Tibial nerve (tissue), 4 donors: Measurements from ENCODE around the gene TMEM269. TPM values are rescaled to one million over a fixed set of nuclear protein-coding genes. Genes with fewer than 3 reads are reported as not detected.
"Not testable (repeated sequence)": the region's sequence is repeated elsewhere in the genome, so short reads cannot be mapped to it uniquely, and the experiment has no call there.

Source experiments
- DNase-seq, 2 donors: peaks; one replicate each; pipeline ENCODE4 v3.0.0-alpha.2; 2019; ENCODE audit warnings: low spot score in 2 of 2
- H3K27ac ChIP-seq, 4 donors: fragments of 200-600 bp; sonication (generic) in 3 of 4; one replicate each; pipeline ENCODE4 v1.5.1; 2017 to 2019; ENCODE audit warnings: mild to moderate bottlenecking in 1 of 4
- H3K27me3 ChIP-seq, 2 donors: fragments of 200-600 bp; sonication (generic) in 1 of 2; one replicate each; pipeline versions ENCODE4 v1.5.1 to v1.6.0; 2017 to 2019
- H3K36me3 ChIP-seq, 3 donors: fragments of 200-600 bp; sonication (generic); one replicate each; pipeline ENCODE4 v1.5.1; 2018 to 2019
- H3K4me1 ChIP-seq, 4 donors: fragments of 200-600 bp; sonication (generic) in 3 of 4; one replicate each; pipeline ENCODE4 v1.5.1; 2017 to 2019
- H3K4me3 ChIP-seq, 4 donors: fragments of 200-600 bp; sonication (generic) in 3 of 4; one replicate each; pipeline ENCODE4 v1.5.1; 2017 to 2019; ENCODE audit warnings: mild to moderate bottlenecking in 1 of 4, moderate library complexity in 1 of 4
- H3K9me3 ChIP-seq, 4 donors: fragments of 200-600 bp; sonication (generic) in 3 of 4; one replicate each; pipeline ENCODE4 v1.5.1; 2017 to 2019
- EP300 ChIP-seq, 2 donors: sonication (generic); formaldehyde crosslinking; IDR thresholded peaks; one replicate each; pipeline ENCODE4 v1.6.1; 2017; ENCODE audit warnings: antibody characterized with exemption in 2 of 2, mild to moderate bottlenecking in 1 of 2
- POLR2A ChIP-seq, 2 donors: fragments of 450-650 bp; IDR thresholded peaks; one replicate each; pipeline ENCODE4 v1.6.1; 2017; ENCODE audit warnings: antibody characterized with exemption in 2 of 2, mild to moderate bottlenecking in 2 of 2, moderate library complexity in 2 of 2
- WGBS, 2 donors: methylation state at CpG; one replicate each; pipeline ENCODE4 v1.1.5; 2018; 5-methylcytosine and 5-hydroxymethylcytosine counted together
- total RNA-seq, 4 donors: library from RNA; depleted of rRNA; stranded (reverse); fragments of >200 nt; gene quantifications; one replicate each; pipeline ENCODE4 v1.1.0, GENCODE V29; 2016
- TF ChIP-seq, protein P1 (sequence below), 5 experiments: fragments of 200-600 bp in 3 of 5; fragments of 450-650 bp in 2 of 5; sonication (generic) in 3 of 5; IDR thresholded peaks; one replicate each; pipeline ENCODE4 v1.5.1; 2016 to 2019; ENCODE audit warnings: antibody characterized with exemption in 5 of 5, mild to moderate bottlenecking in 3 of 5, moderate library complexity in 2 of 5

The TMEM269 gene
- total RNA-seq, 4 donors from 2014 or later: 0.21 to 0.30 (median 0.22) TPM; not detected in 1

- peaks cover 1 to 57% (median 4%) of the 10 kb centered on the region in 3 donors for H3K36me3 ChIP-seq
These were observed 38.2 kb upstream of the TMEM269 start for GRCh38 chr1:42746436-42747105.

GRCh38 chr1:42747125-42747524 lies 37.7 kb upstream of the TMEM269 start:
- no peak overlapping the region for H3K4me3 ChIP-seq
- TF ChIP-seq, protein P1, sequence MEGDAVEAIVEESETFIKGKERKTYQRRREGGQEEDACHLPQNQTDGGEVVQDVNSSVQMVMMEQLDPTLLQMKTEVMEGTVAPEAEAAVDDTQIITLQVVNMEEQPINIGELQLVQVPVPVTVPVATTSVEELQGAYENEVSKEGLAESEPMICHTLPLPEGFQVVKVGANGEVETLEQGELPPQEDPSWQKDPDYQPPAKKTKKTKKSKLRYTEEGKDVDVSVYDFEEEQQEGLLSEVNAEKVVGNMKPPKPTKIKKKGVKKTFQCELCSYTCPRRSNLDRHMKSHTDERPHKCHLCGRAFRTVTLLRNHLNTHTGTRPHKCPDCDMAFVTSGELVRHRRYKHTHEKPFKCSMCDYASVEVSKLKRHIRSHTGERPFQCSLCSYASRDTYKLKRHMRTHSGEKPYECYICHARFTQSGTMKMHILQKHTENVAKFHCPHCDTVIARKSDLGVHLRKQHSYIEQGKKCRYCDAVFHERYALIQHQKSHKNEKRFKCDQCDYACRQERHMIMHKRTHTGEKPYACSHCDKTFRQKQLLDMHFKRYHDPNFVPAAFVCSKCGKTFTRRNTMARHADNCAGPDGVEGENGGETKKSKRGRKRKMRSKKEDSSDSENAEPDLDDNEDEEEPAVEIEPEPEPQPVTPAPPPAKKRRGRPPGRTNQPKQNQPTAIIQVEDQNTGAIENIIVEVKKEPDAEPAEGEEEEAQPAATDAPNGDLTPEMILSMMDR (IDR thresholded peaks at IDR 0.05): peak; percentile 56 to 66 (median 57)
- TF ChIP-seq EP300 (IDR thresholded peaks at IDR 0.05) (no peak), POLR2A (IDR thresholded peaks at IDR 0.05) (no peak)
- WGBS, 2 donors: 28 to 34% methylated on average over 14 of the region's 14 CpGs
- H3K27me3 ChIP-seq: no peaks in the 10 kb centered on the region
- H3K27ac ChIP-seq: peak overlapping the region in 3 of 4 donors; percentile 8 to 85 (median 76)
- peaks cover 0 to 38% (median 0%) of the 10 kb centered on the region in 4 donors for H3K4me1 ChIP-seq
- H3K9me3 ChIP-seq: no peaks in the 10 kb centered on the region
- DNase-seq: peak in 1 of 2 donors; percentile 19
- peaks cover 4 to 63% (median 7%) of the 10 kb centered on the region in 3 donors for H3K36me3 ChIP-seq

More at GRCh38 chr1:42746436-42747105, 38.2 kb upstream of the TMEM269 start:
- H3K4me1 ChIP-seq: peaks cover 0 to 43% (median 1%) of the 10 kb centered on the region in 4 donors
- H3K4me3 ChIP-seq: no peak overlapping the region
- whole genome bisulfite sequencing, 2 donors: 77 to 80% methylated on average over 12 of the region's 12 CpGs
- TF ChIP-seq EP300 (IDR thresholded peaks at IDR 0.05) (no peak), POLR2A (IDR thresholded peaks at IDR 0.05) (no peak)
- TF ChIP-seq, protein P1 (IDR thresholded peaks at IDR 0.05): no peak
- peak in 1 of 2 donors; percentile 10 for DNase-seq
- H3K27ac ChIP-seq: peak overlapping the region; percentile 4 to 85 (median 42)
- H3K9me3 ChIP-seq: no peaks in the 10 kb centered on the region
- H3K27me3 ChIP-seq: no peaks in the 10 kb centered on the region

DNA sequence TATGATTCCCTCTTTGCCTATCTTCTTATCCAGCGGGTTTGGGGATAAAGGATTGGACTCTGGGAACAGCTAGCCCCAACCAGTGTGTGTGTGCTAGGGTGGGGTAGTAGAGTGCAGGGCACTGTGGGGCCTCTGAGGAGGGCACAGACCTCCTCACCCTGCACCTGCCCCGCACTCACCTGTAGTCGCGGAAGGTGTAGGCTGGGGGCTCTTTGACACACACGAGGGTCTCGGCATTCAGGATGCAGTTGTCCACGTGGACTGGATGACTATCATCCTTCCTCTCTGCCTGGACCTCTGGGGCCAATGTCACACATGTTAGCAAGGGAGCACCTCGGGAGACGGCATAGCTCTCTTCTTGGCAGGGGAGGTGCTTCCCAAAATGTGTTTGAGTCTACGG lies 36.8 kb upstream of the TMEM269 start:
- Histone ChIP-seq H3K27me3 (no peaks in the 10 kb centered on the region), H3K9me3 (no peaks in the 10 kb centered on the region), H3K27ac (peak overlapping the region in 2 of 4 donors; percentile 76 to 85), H3K4me3 (no peak overlapping the region), H3K4me1 (peaks cover 0 to 29% (median 0%) of the 10 kb centered on the region in 4 donors), H3K36me3 (peaks cover 4 to 72% (median 12%) of the 10 kb centered on the region in 3 donors)
- WGBS, 2 donors: 76 to 77% methylated on average over 8 to 10 of the region's 10 CpGs
- DNase-seq: peak in 1 of 2 donors; percentile 8
- no peak for TF ChIP-seq POLR2A (IDR thresholded peaks at IDR 0.05)

DNA sequence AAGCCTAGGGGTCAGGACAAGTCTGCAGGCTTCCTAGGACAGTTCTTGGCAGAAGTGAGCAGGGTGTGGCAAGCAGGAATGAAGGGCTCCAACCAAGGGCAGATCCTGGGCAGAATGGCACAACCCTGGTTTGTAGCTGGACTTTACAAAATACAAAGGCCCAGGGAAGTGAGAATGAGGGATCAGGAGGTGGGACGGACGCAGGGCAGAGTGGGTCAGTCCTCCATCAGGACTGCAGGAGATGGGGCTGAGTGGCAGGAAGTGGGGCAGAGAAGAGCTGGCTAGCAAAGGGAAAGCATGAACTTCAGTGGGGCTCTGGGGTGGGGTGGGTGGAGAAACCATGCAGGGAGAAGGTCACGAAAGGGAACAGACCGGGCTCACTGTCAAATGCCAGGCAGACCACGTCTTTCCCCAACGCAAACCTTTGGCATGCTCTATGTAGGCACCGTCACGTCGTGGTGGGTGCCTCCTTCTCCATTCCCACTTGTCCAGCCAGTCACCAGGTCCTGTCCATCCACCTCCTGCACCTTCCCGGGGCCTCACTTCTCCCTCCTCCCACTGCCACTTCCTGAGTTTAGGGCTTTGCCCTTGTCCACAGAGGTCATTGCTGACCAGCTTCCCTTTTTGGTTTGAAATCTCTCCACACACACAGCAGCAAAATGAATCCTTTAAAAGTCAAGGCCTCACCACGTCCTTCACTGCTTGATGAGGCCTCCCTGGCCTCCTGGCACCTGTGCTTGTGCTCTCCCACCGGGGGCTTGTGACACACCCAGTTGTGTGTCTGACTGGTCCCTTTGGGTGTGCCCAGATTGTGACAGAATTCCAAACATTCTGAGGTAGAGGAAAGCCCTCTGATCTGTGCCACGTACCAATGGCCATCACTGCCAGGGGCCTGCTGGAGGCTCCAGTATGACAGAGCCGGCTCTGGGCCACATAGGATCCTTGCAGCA lies 36.1 kb upstream of the TMEM269 start:
- 49 to 54% methylated on average over 14 of the region's 14 CpGs for WGBS, 2 donors
- no peak for DNase-seq
- H3K9me3 ChIP-seq: no peaks in the 10 kb centered on the region
- H3K36me3 ChIP-seq: peaks cover 4 to 79% (median 12%) of the 10 kb centered on the region in 3 donors
- TF ChIP-seq, protein P1 (IDR thresholded peaks at IDR 0.05): no peak
- TF ChIP-seq EP300 (IDR thresholded peaks at IDR 0.05) (no peak), POLR2A (IDR thresholded peaks at IDR 0.05) (no peak)
- no peaks in the 10 kb centered on the region for H3K27me3 ChIP-seq
- H3K27ac ChIP-seq: peak overlapping the region; percentile 42 to 85 (median 60)
- peaks cover 0 to 28% (median 0%) of the 10 kb centered on the region in 4 donors for H3K4me1 ChIP-seq
- H3K4me3 ChIP-seq: no peak overlapping the region

DNA sequence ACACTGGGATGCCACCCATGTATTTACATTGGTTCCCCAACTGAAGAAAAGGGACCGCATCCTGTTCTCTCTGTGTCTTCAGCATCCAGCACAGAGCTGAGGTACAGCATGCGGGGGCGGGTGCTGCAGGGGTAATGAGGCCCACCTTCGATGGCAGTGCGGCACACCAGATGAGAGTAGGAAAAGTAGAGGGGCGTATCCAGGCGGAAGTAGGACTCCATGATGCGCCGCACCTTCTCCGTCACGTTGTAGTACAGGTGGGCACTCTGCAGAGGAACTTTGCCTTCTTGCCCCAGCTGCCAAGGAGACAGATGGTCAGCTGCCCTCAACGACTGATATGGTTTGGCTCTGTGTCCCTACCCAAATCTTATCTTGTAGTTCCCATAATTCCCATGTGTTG lies 34.8 kb upstream of the TMEM269 start:
- DNase-seq: no peak
- H3K4me1 ChIP-seq: peaks cover 0 to 31% (median 0%) of the 10 kb centered on the region in 4 donors
- peak overlapping the region in 2 of 4 donors; percentile 28 to 85 for H3K27ac ChIP-seq
- TF ChIP-seq EP300 (IDR thresholded peaks at IDR 0.05): no peak
- TF ChIP-seq, protein P1 (IDR thresholded peaks at IDR 0.05): no peak
- no peak for TF ChIP-seq POLR2A (IDR thresholded peaks at IDR 0.05)
- no peaks in the 10 kb centered on the region for H3K27me3 ChIP-seq
- WGBS, 2 donors: 93 to 94% methylated on average over 12 of the region's 12 CpGs
- no peak overlapping the region for H3K4me3 ChIP-seq
- H3K9me3 ChIP-seq: no peaks in the 10 kb centered on the region
- H3K36me3 ChIP-seq: peaks cover 10 to 92% (median 21%) of the 10 kb centered on the region in 3 donors

DNA sequence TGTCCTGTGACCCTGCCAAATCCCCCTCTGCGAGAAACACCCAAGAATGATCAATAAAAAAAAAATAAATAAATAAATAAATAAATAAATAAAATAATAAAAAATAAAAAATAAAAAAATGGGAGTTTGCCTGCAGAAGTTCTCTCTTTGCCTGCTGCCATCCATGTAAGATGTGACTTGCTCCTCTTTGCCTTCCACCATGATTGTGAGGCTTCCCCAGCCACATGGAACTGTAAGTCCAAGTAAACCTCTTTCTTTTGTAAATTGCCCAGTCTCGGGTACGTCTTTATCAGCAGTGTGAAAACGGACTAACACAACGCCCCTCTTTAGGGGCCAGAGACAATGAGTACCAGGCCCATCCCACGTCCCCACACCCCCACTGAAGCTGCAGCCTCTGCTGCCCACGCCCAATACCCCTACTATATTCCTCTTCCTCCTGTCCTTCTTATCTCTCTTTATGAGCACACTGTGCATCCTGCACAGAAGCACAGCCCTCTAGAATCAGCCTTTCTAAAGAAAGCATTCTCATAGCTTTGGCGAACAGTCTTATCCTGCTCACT lies 33.2 kb upstream of the TMEM269 start:
- not testable (repeated sequence) for H3K9me3 ChIP-seq, H3K27me3 ChIP-seq, H3K4me3 ChIP-seq, DNase-seq
- Histone ChIP-seq H3K27ac (peak overlapping the region in 1 of 4 donors; percentile 29), H3K36me3 (peaks cover 7 to 96% (median 25%) of the 10 kb centered on the region in 3 donors), H3K4me1 (peaks cover 0 to 32% (median 0%) of the 10 kb centered on the region in 4 donors)
- WGBS, 2 donors: 84 to 93% methylated on average over 8 of the region's 8 CpGs
